Ovary (tissue), 9 donors: ENCODE results near the gene TDRD9. TPM values are rescaled to one million over a fixed set of nuclear protein-coding genes. Genes with fewer than 3 reads are reported as not detected.

ENCODE experiments used
- DNase-seq, 5 donors: peaks; one replicate each; pipeline ENCODE4 v3.0.0-alpha.2; 2019 to 2020
- H3K27ac ChIP-seq, 2 donors: fragments of 200-600 bp; one replicate each; pipeline versions ENCODE4 v1.5.1 to v1.8.0; 2019 to 2022
- H3K27me3 ChIP-seq: fragments of 200-600 bp; one replicate; pipeline ENCODE4 v1.8.0; 2022
- H3K36me3 ChIP-seq: fragments of 200-600 bp; sonication (generic); one replicate; pipeline ENCODE4 v1.5.1; 2019
- H3K4me1 ChIP-seq: one replicate; pipeline ENCODE4 v1.8.1; 2013; ENCODE audit warnings: mild to moderate bottlenecking, moderate library complexity; ENCODE audit not compliant: insufficient read depth
- H3K4me3 ChIP-seq: fragments of 200-600 bp; sonication (generic); one replicate; pipeline ENCODE4 v1.5.1; 2017
- H3K9me3 ChIP-seq, 2 donors: fragments of 200-600 bp in 1 of 2; sonication (generic) in 1 of 2; one replicate each; pipeline versions ENCODE4 v1.5.1 to v1.8.1; 2013 to 2019; ENCODE audit warnings: mild to moderate bottlenecking in 1 of 2, moderate library complexity in 1 of 2
- CTCF ChIP-seq, 3 donors: fragments of 450-650 bp in 2 of 3; fragments of 200-600 bp in 1 of 3; IDR thresholded peaks; one replicate each; pipeline versions ENCODE4 v1.5.1 to v1.8.0; 2016 to 2022; ENCODE audit warnings: antibody characterized with exemption in 3 of 3, mild to moderate bottlenecking in 1 of 3
- EP300 ChIP-seq: sonication (generic); formaldehyde crosslinking; IDR thresholded peaks from one replicate; pipeline ENCODE4 v1.6.1; 2017; ENCODE audit warnings: antibody characterized with exemption
- POLR2A ChIP-seq: fragments of 450-650 bp; IDR thresholded peaks from one replicate; pipeline ENCODE4 v1.6.1; 2017; ENCODE audit warnings: antibody characterized with exemption, mild to moderate bottlenecking, moderate library complexity
- WGBS, 3 donors: extraction: QIAGEN DNeasy Blood & Tissue Kit in 1 of 3; methylation state at CpG; one replicate each; pipeline versions ENCODE4 v1.1.5 to v1.1.7; 2013 to 2017; 5-methylcytosine and 5-hydroxymethylcytosine counted together
- intact Hi-C, 4 donors: fragments of 100-400 bp; cut with DNase I; formaldehyde crosslinking; loops; one replicate each; pipeline versions ENCODE4 v1.11.0 to v1.15.1; 2022 to 2023
- polyA plus RNA-seq, 2 donors: library from polyadenylated mRNA; stranded (reverse); fragments of 200-250 nt in 1 of 2; fragments of 350-450 nt in 1 of 2; fragmentation: Illumina TruSeq in 1 of 2; extraction: RNeasy Lipid Tissue Mini Kit (QIAGEN cat#74804) in 1 of 2; gene quantifications; one replicate each; pipeline ENCODE4 v1.2.3, GENCODE V29; 2013 to 2014
- total RNA-seq, 7 donors: library from RNA; depleted of rRNA in 2 of 7; stranded (reverse); fragments of >200 nt in 2 of 7; fragmentation: NEBNext Ultra II Directional in 3 of 7; extraction: Animal tissue kit (Norgen Biotek cat#: 25700) in 3 of 7; gene quantifications; one replicate each; pipeline versions ENCODE4 v1.1.0 to v1.2.4, GENCODE V29; 2016 to 2023
- donor health status: DM: no; HTN: no; CAD: no; lungs with moderate emphysema.
- donor health status: DM: no; HTN: no; CAD: no.
- donor health status: Bipolar disorder and iron deficiency.
- donor health status: DM: yes; HTN: yes; CAD: no.
- donor health status: DM: no; HTN: no; CAD: no.
- donor health status: DM: yes; HTN: yes; CAD: no.

TDRD9 gene
- total and polyA plus RNA-seq, 9 donors = 0.23 to 5.1 (median 0.83) TPM

GRCh38 chr14:103998027-103998426 is 69.8 kb downstream of the TDRD9 start:
- DNase-seq = no peak
- H3K27me3 ChIP-seq = no peaks in the 10 kb centered on the region
- no peak overlapping the region for H3K4me3 ChIP-seq
- no peaks in the 10 kb centered on the region for H3K36me3 ChIP-seq
- WGBS, 3 donors = 76 to 82% (median 80%) methylated on average over 10 of the region's 10 CpGs
- intact Hi-C loops = no loop called here
- H3K27ac ChIP-seq = no peak overlapping the region
- no peaks in the 10 kb centered on the region for H3K4me1 ChIP-seq
- TF ChIP-seq CTCF (IDR thresholded peaks at IDR 0.05) = no peak
- H3K9me3 ChIP-seq = no peaks in the 10 kb centered on the region

- intact Hi-C loops = no loop called here
- Histone ChIP-seq H3K4me3 (no peak overlapping the region), H3K4me1 (no peaks in the 10 kb centered on the region), H3K9me3 (no peaks in the 10 kb centered on the region), H3K27ac (no peak overlapping the region), H3K27me3 (no peaks in the 10 kb centered on the region), H3K36me3 (no peaks in the 10 kb centered on the region)
- no peak for DNase-seq
- 86 to 89% (median 86%) methylated on average over 7 of the region's 7 CpGs for WGBS, 3 donors
- TF ChIP-seq POLR2A (no peak), CTCF (IDR thresholded peaks at IDR 0.05) (no peak), EP300 (no peak)
Observed at GRCh38 chr14:103999795-104000440, 71.7 kb downstream of the TDRD9 start.

- Histone ChIP-seq H3K4me3 (no peak overlapping the region), H3K27me3 (no peaks in the 10 kb centered on the region), H3K4me1 (no peaks in the 10 kb centered on the region), H3K27ac (no peak overlapping the region), H3K9me3 (no peaks in the 10 kb centered on the region), H3K36me3 (no peaks in the 10 kb centered on the region)
- intact Hi-C loops = no loop called here
- WGBS, 3 donors = 64 to 71% (median 66%) methylated on average over 4 of the region's 4 CpGs
- DNase-seq = no peak
- TF ChIP-seq EP300 = no peak
- TF ChIP-seq CTCF (IDR thresholded peaks at IDR 0.05) = no peak
- no peak for TF ChIP-seq POLR2A
Observed at GRCh38 chr14:104001003-104001402, 72.7 kb downstream of the TDRD9 start.

GRCh38 chr14:104003616-104004015 is 75.4 kb downstream of the TDRD9 start:
- intact Hi-C loops = no loop called here
- Histone ChIP-seq H3K9me3 (no peaks in the 10 kb centered on the region), H3K36me3 (no peaks in the 10 kb centered on the region), H3K4me3 (no peak overlapping the region), H3K27ac (no peak overlapping the region), H3K4me1 (no peaks in the 10 kb centered on the region), H3K27me3 (no peaks in the 10 kb centered on the region)
- DNase-seq = no peak
- TF ChIP-seq POLR2A = no peak
- no peak for TF ChIP-seq EP300
- no peak for TF ChIP-seq CTCF (IDR thresholded peaks at IDR 0.05)
- 87 to 91% (median 90%) methylated on average over 6 of the region's 6 CpGs for WGBS, 3 donors
